NK-92 (cell line): ENCODE measurements around the gene LCTL.
"Not testable (repeated sequence)": the region's sequence is repeated elsewhere in the genome, so short reads cannot be mapped to it uniquely, and the experiment has no call there.

Experiments
- DNase-seq: peaks from one replicate; lab custom pipeline; 2025; ENCODE audit not compliant: unreplicated experiment; lab: John Stamatoyannopoulos, UW

LCTL gene

GRCh38 chr15:66591322-66591862, 25.6 kb upstream of the LCTL start:
- no peak for DNase-seq

- no peak for DNase-seq
Measured at GRCh38 chr15:66590435-66590834, 24.6 kb upstream of the LCTL start.

GRCh38 chr15:66589429-66589828, 23.6 kb upstream of the LCTL start:
- DNase-seq = not testable (repeated sequence)

GRCh38 chr15:66588971-66589370, 23.2 kb upstream of the LCTL start:
- DNase-seq = no peak

- DNase-seq = no peak
Measured at GRCh38 chr15:66588537-66588936, 22.7 kb upstream of the LCTL start.

GRCh38 chr15:66587749-66588148, 22.0 kb upstream of the LCTL start:
- no peak for DNase-seq

GRCh38 chr15:66587020-66587419, 21.2 kb upstream of the LCTL start:
- no peak for DNase-seq

- no peak for DNase-seq
Measured at GRCh38 chr15:66586155-66586976, 20.6 kb upstream of the LCTL start.

- no peak for DNase-seq
Measured at GRCh38 chr15:66581972-66582537, 16.3 kb upstream of the LCTL start.

- DNase-seq = no peak
Measured at GRCh38 chr15:66580643-66581042, 14.8 kb upstream of the LCTL start.

GRCh38 chr15:66578286-66578875, 12.6 kb upstream of the LCTL start:
- DNase-seq = no peak

GRCh38 chr15:66574596-66574950, 8.8 kb upstream of the LCTL start:
- no peak for DNase-seq

- no peak for DNase-seq
Measured at GRCh38 chr15:66573719-66574595, 8.2 kb upstream of the LCTL start.

- DNase-seq = no peak
Measured at GRCh38 chr15:66573348-66573718, 7.5 kb upstream of the LCTL start.

GRCh38 chr15:66572146-66572545, 6.3 kb upstream of the LCTL start:
- no peak for DNase-seq

- no peak for DNase-seq
Measured at GRCh38 chr15:66570842-66571478, 5.2 kb upstream of the LCTL start.

- DNase-seq = no peak
Measured at GRCh38 chr15:66570327-66570726, 4.5 kb upstream of the LCTL start.

GRCh38 chr15:66569461-66570137, 3.8 kb upstream of the LCTL start:
- DNase-seq = no peak

- DNase-seq = no peak
Measured at GRCh38 chr15:66567897-66568296, 2.1 kb upstream of the LCTL start.

GRCh38 chr15:66566963-66567531, 1.2 kb upstream of the LCTL start:
- DNase-seq = no peak
